AG04450 (cell line): ENCODE results near the gene OSBPL2. TPM values are rescaled to one million over a fixed set of nuclear protein-coding genes. Genes with fewer than 3 reads are reported as not detected.

ENCODE experiments used
- CTCF ChIA-PET: fragments of 300-600, 350-600 bp; formaldehyde crosslinking; extraction: SDS; loops from one replicate; lab custom pipeline; 2022; ENCODE audit warnings: antibody characterized with exemption, inconsistent platforms; lab: Charles Lee
- POLR2A ChIA-PET: fragments of 350-600 bp; formaldehyde crosslinking; extraction: SDS; loops from one replicate; lab custom pipeline; 2021; ENCODE audit warnings: antibody characterized with exemption, inconsistent platforms; lab: Yijun Ruan, JAX
- DNase-seq: peaks from one replicate; pipeline ENCODE4 v3.0.0-alpha.2; 2011; ENCODE audit warnings: low read depth, low spot score
- H3K27ac ChIP-seq: one replicate; pipeline ENCODE4 v1.5.1; 2012; ENCODE audit warnings: low read depth, low read length, control low read depth
- H3K27me3 ChIP-seq: one replicate; pipeline ENCODE4 v1.6.0; 2012; ENCODE audit warnings: low read length; ENCODE audit not compliant: control insufficient read depth, insufficient read depth
- H3K4me3 ChIP-seq: 2 replicates; pipeline ENCODE4 v1.5.1; 2011; ENCODE audit warnings: mild to moderate bottlenecking, low read depth, low read length, control low read depth
- H3K9me3 ChIP-seq: 2 replicates; pipeline ENCODE4 v1.5.1; 2012; ENCODE audit warnings: low read length; ENCODE audit not compliant: control insufficient read depth, insufficient read depth
- CTCF ChIP-seq: IDR thresholded peaks from 2 replicates; pipeline ENCODE4 v1.5.1; 2011; ENCODE audit warnings: low read depth, low read length, control low read depth, inconsistent platforms
- polyA plus RNA-seq: library from polyadenylated mRNA; depleted of rRNA; stranded (reverse); fragments of >200 nt; gene quantifications from 2 replicates; pipeline ENCODE4 v1.2.3, GENCODE V29; 2011

Gene OSBPL2
- polyA plus RNA-seq, 1 experiment, result 18.5 TPM

GRCh38 chr20:62202083-62202395, 36.3 kb upstream of the OSBPL2 start:
- ChIA-PET POLR2A (no interaction called here), CTCF (no interaction called here)
- Histone ChIP-seq H3K27me3 (no peaks in the 10 kb centered on the region), H3K4me3 (no peak overlapping the region), H3K9me3 (no peaks in the 10 kb centered on the region; the same call in 1 of the 2 replicates), H3K27ac (no peak overlapping the region)
- no peak for DNase-seq
- no peak for TF ChIP-seq CTCF

GRCh38 chr20:62202676-62203377, 35.5 kb upstream of the OSBPL2 start:
- no peak overlapping the region for H3K27ac ChIP-seq
- ChIA-PET POLR2A (no interaction called here), CTCF (no interaction called here)
- no peak for DNase-seq
- H3K9me3 ChIP-seq, result no peaks in the 10 kb centered on the region; the same call in 1 of the 2 replicates
- TF ChIP-seq CTCF, result no peak
- H3K4me3 ChIP-seq, result no peak overlapping the region
- no peaks in the 10 kb centered on the region for H3K27me3 ChIP-seq

GRCh38 chr20:62203378-62204030, 34.8 kb upstream of the OSBPL2 start:
- DNase-seq, result no peak
- CTCF ChIA-PET, result no interaction called here
- TF ChIP-seq CTCF, result no peak
- POLR2A ChIA-PET, result no interaction called here
- no peaks in the 10 kb centered on the region for H3K27me3 ChIP-seq
- H3K9me3 ChIP-seq, result no peaks in the 10 kb centered on the region; the same call in 1 of the 2 replicates
- H3K27ac ChIP-seq, result no peak overlapping the region
- no peak overlapping the region for H3K4me3 ChIP-seq

GRCh38 chr20:62205618-62206387, 32.5 kb upstream of the OSBPL2 start:
- no peak overlapping the region for H3K27ac ChIP-seq

More at GRCh38 chr20:62205618-62206387, 32.5 kb upstream of the OSBPL2 start:
- no peaks in the 10 kb centered on the region for H3K9me3 ChIP-seq
- no peak for TF ChIP-seq CTCF
- peaks cover 3% of the 10 kb centered on the region for H3K27me3 ChIP-seq
- CTCF ChIA-PET, result no interaction called here
- no peak overlapping the region for H3K4me3 ChIP-seq
- POLR2A ChIA-PET, result no interaction called here
- no peak for DNase-seq
